ENCODE data around the gene ZNF768.

Gene ZNF768

GRCh38 chr16:30526137-30526822, at the start of gene ZNF768:
Gene ZNF768 (minus strand): TSS chr16:30526566. CDS start chr16:30526413, 153 bp downstream.
- Mint-ChIP-seq H3K9me3 (no peaks in the 10 kb centered on the region), H3K4me1 (peaks cover 50% of the 10 kb centered on the region), H3K27ac (peak within 1 kb of the TSS; percentile 84 to 87), H3K4me3 (peak within 1 kb of the TSS; percentile 87 to 89), H3K27me3 (no peaks in the 10 kb centered on the region)
- DNase-seq (peak; percentile 49 to 66), ATAC-seq (peak; percentile 18)

- H3K27ac Mint-ChIP-seq = no peak overlapping the region
- H3K4me3 Mint-ChIP-seq = no peak overlapping the region
- H3K27me3 Mint-ChIP-seq = no peaks in the 10 kb centered on the region
- peaks cover 36% of the 10 kb centered on the region for H3K4me1 Mint-ChIP-seq
- no peaks in the 10 kb centered on the region for H3K9me3 Mint-ChIP-seq
- ATAC-seq (no peak), DNase-seq (no peak)
These were observed 48.3 kb upstream of the ZNF768 start for GRCh38 chr16:30574678-30575077.

DNA sequence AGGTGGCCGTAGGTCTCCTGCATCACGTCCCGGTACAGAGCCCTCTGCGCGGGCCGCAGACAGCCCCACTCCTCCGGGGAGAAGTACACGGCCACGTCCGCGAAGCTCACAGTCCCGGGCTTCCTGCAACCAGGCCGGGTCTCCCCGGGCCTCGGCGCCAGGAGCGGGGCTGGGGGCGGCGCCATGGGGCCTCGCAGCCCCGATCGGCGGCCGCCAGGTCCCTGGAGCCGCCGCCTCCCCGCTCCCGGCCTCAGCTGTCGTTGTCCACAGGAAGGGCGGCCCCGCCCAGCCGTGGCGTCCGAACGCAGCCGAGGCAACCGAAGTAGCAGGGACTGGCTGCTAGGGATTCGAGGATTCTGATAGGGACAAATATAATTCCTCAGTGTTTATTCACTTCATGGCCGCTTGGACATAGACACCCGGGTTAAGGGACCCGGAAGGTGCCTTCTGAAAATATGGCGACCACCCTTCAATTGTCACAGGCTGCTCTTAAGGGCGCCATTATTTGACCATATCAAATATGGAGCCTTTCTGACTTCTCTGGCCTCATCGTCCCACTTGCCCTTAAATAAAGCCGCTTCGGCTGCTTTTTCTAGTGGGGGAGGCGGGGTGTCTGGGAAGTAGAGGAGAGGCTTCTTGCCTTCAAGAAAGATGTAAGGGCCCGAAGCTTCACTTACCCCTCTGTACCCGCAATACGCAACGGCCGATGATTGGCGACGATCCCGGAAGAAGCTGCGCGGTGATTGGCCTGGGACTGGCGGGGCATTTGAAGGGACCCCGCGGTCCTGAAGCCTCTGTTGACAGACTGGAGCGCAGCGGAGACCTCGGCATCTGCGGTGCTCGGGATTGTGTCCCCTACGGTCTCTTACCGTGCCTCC, 45.3 kb upstream of the ZNF768 start, which contains the start of gene ZNF688:
ZNF688 (minus strand) TSS at position 270 of the 878 bp plus-strand sequence; CDS start at position 185, 85 bp downstream.
- peaks cover 62% of the 10 kb centered on the region for H3K4me1 Mint-ChIP-seq
- ATAC-seq = peak; percentile 89
- peak within 1 kb of the TSS; percentile 87 to 93 for H3K4me3 Mint-ChIP-seq

DNA sequence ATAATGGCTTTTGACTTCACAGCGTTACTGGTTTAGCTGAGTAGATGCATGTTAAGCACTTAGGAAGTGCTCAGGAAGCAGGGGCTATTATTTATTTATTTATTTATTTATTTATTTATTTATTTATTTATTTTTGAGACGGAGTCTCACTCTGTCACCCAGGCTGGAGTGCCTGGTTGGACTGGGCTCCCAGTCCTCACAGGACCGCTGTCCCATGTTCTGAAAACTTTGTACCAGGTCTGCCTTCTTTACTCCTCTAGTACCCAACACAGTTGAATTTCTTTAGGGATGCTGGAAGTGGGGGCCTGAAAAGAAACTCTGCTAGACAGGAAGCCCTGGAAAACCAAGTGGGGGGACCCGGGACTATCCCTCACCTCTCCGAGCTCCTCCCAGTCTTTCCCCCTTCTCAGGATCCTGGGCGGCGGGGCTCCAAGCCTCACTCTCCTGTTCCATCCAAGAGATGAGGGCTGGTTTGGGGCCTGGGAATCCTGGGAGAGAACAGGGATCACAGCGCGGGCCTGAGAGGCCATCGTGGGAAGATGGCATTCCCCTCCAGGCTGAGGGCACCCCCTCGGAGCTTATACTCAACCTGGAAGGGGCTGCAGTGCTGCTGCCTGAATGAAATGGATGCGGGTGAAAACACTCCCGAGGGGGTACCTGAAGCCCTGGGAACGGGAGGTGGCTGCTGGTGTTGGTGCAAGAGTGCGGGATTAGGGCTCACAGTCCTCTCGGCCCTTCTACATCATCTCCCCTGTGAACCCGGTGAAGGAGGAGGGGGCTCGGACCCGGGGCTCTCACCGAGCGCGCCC, 44.5 kb upstream of the ZNF768 start:
- Mint-ChIP-seq H3K4me3 (peak overlapping the region; percentile 87 to 93), H3K27ac (peak overlapping the region; percentile 95 to 96), H3K27me3 (no peaks in the 10 kb centered on the region), H3K9me3 (no peaks in the 10 kb centered on the region), H3K4me1 (peaks cover 63% of the 10 kb centered on the region)
- DNase-seq (no peak), ATAC-seq (no peak)

More for the DNA sequence above, 45.3 kb upstream of the ZNF768 start, which contains the start of gene ZNF688:
- Mint-ChIP-seq H3K27ac (peak within 1 kb of the TSS; percentile 95 to 96), H3K27me3 (no peaks in the 10 kb centered on the region), H3K9me3 (no peaks in the 10 kb centered on the region)
- peak; percentile 90 to 95 for DNase-seq

- peak overlapping the region in 1 of 2 donors; percentile 87 for H3K4me3 Mint-ChIP-seq
- H3K27me3 Mint-ChIP-seq = no peaks in the 10 kb centered on the region
- no peak for DNase-seq
- peak overlapping the region in 1 of 2 donors; percentile 19 for H3K27ac Mint-ChIP-seq
- no peaks in the 10 kb centered on the region for H3K9me3 Mint-ChIP-seq
- H3K4me1 Mint-ChIP-seq = peaks cover 54% of the 10 kb centered on the region
- ATAC-seq = no peak
These were observed 43.6 kb upstream of the ZNF768 start for GRCh38 chr16:30569746-30570635.

DNA sequence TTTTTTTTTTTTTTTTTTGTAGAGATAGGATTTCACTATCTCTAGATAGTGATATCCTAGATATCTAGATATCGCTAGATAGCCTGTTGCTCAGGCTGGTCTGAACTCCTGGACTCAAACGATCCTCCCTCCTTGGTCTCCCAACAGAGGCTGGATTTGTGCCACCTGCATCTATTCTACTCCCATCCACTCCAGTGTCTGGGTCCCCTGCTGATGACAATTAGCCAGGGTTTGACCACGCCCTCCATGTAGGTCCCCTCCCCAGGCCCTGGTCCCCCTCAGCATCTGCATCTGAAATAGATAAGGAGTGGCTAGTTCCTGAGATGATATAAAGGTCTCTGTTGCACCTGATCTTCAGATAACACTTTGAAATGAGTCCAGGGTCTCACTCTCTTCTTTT, 42.9 kb upstream of the ZNF768 start:
- H3K4me3 Mint-ChIP-seq = peak overlapping the region; percentile 28 to 49
- no peaks in the 10 kb centered on the region for H3K27me3 Mint-ChIP-seq
- ATAC-seq (no peak), DNase-seq (no peak)
- H3K9me3 Mint-ChIP-seq = no peaks in the 10 kb centered on the region
- no peak overlapping the region for H3K27ac Mint-ChIP-seq
- peaks cover 48% of the 10 kb centered on the region for H3K4me1 Mint-ChIP-seq

GRCh38 chr16:30567991-30568638, 41.7 kb upstream of the ZNF768 start:
- peak overlapping the region; percentile 64 to 74 for H3K4me3 Mint-ChIP-seq
- no peaks in the 10 kb centered on the region for H3K27me3 Mint-ChIP-seq
- peaks cover 43% of the 10 kb centered on the region for H3K4me1 Mint-ChIP-seq
- ATAC-seq = peak; percentile 63
- H3K27ac Mint-ChIP-seq = peak overlapping the region; percentile 96 to 97
- peak; percentile 30 to 54 for DNase-seq
- H3K9me3 Mint-ChIP-seq = no peaks in the 10 kb centered on the region

GRCh38 chr16:30567160-30567990, 41.0 kb upstream of the ZNF768 start:
- Mint-ChIP-seq H3K9me3 (no peaks in the 10 kb centered on the region), H3K27ac (peak overlapping the region; percentile 63 to 96), H3K27me3 (no peaks in the 10 kb centered on the region), H3K4me1 (peaks cover 44% of the 10 kb centered on the region), H3K4me3 (peak overlapping the region; percentile 40 to 74)
- peak; percentile 51 for ATAC-seq
- DNase-seq = peak; percentile 41 to 74

- Mint-ChIP-seq H3K4me1 (peaks cover 47% of the 10 kb centered on the region), H3K4me3 (no peak overlapping the region), H3K27ac (no peak overlapping the region), H3K9me3 (no peaks in the 10 kb centered on the region), H3K27me3 (no peaks in the 10 kb centered on the region)
- DNase-seq (no peak), ATAC-seq (no peak)
These were observed 40.2 kb upstream of the ZNF768 start for GRCh38 chr16:30566531-30566930.

DNA sequence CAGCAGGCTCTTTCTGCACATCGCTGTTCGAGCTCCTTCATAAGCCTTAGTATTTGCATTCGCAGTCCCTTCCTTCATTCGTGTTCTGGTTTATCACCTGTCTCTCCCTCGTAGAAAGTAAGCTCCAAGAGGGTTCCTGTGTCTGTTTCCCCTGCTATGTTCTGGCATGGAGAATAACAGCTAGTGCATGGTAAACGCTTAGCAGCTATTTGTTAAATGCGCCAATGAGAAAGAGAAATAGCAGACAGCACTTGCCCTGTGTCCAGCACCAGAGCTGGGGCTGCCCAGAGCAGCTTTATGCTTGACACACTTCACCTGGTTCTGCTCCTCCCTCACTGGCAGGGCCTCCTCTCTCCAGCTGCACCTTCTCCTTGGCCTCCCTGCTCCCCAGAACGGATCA, 39.6 kb upstream of the ZNF768 start:
- H3K4me1 Mint-ChIP-seq = peaks cover 50% of the 10 kb centered on the region
- no peak overlapping the region for H3K27ac Mint-ChIP-seq
- no peak overlapping the region for H3K4me3 Mint-ChIP-seq
- H3K27me3 Mint-ChIP-seq = no peaks in the 10 kb centered on the region
- DNase-seq = no peak
- ATAC-seq = no peak
- H3K9me3 Mint-ChIP-seq = no peaks in the 10 kb centered on the region

DNA sequence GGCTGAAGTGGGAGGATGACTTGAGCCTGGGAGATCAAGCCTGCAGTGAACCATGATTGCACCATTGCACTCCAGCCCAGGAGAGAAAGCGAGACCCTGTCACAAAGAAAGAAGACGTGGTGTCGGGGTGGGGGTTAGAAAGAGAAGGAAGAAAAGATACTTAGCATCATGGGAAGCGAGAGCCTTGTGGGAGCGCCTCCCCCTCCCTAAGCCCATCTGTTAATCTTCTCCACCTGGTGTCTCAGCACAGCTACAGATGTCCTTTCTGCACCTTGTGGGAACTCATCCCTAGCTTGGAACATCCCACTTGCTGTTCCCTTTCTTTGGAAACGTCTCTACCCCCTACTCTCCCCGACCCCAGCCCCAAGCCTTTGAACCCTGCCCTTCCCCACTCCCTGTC, 39.2 kb upstream of the ZNF768 start:
- Mint-ChIP-seq H3K27me3 (no peaks in the 10 kb centered on the region), H3K4me1 (peaks cover 50% of the 10 kb centered on the region), H3K4me3 (no peak overlapping the region), H3K27ac (no peak overlapping the region), H3K9me3 (no peaks in the 10 kb centered on the region)
- ATAC-seq = no peak
- no peak for DNase-seq

- H3K4me3 Mint-ChIP-seq = peak overlapping the region; percentile 79 to 91
- ATAC-seq = no peak
- DNase-seq = no peak
- peak overlapping the region; percentile 46 to 95 for H3K27ac Mint-ChIP-seq
- H3K27me3 Mint-ChIP-seq = no peaks in the 10 kb centered on the region
- H3K4me1 Mint-ChIP-seq = peaks cover 46% of the 10 kb centered on the region
- no peaks in the 10 kb centered on the region for H3K9me3 Mint-ChIP-seq
These were observed 35.7 kb upstream of the ZNF768 start for GRCh38 chr16:30562021-30562420.

DNA sequence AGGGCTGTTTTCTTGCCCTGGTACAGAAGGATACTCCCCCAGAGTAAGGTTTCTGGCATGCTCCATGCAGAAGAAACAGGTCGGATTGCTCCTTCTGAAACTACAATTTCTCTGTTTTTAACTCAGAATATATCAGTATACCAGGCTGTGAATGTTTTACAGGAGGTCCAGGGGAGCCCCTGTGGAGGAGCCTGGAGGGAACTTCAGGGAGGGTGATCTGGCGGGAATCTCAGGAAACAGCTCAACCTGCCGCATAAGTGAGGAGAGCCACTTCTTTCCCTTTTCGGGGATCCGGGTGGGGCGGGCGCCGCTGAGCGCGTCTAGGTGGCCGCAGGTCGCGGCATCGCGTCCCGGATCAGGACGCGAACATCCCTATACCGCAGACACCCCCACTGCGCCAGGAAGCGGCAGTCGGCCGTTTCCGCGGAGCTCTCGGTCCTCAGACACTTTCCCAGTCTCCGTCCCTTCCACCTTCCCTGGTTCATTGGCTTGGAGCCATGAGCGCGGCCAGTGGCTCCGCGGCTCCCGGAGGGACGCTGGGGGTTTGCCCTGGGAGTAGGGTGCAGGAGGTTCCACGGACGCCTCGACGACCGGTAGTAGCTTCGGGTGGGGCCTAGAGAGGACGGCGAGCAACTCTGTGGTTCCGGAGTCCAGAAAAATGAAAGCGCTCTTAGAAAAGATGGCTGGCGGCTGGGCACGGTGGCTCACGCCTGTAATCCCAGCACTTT, 34.9 kb upstream of the ZNF768 start:
- Mint-ChIP-seq H3K4me1 (peaks cover 46% of the 10 kb centered on the region), H3K27ac (peak overlapping the region; percentile 91 to 95), H3K9me3 (no peaks in the 10 kb centered on the region), H3K27me3 (no peaks in the 10 kb centered on the region), H3K4me3 (peak overlapping the region; percentile 79 to 91)
- no peak for DNase-seq
- ATAC-seq = no peak
